Hematopoietic multipotent progenitor cell treated with erythropoietin and hydrocortisone succinate and interleukin-3 and kit ligand, for 6 days (in vitro differentiated cells): ENCODE measurements around the gene FOXF2.

ENCODE experiments used
- DNase-seq: peaks from one replicate; pipeline ENCODE4 v3.0.0-alpha.2; 2015

FOXF2 gene

GRCh38 chr6:1415416-1416063 is 26.2 kb downstream of the FOXF2 start:
- DNase-seq = no peak

GRCh38 chr6:1416191-1416760 is 26.9 kb downstream of the FOXF2 start:
- DNase-seq = no peak

DNA sequence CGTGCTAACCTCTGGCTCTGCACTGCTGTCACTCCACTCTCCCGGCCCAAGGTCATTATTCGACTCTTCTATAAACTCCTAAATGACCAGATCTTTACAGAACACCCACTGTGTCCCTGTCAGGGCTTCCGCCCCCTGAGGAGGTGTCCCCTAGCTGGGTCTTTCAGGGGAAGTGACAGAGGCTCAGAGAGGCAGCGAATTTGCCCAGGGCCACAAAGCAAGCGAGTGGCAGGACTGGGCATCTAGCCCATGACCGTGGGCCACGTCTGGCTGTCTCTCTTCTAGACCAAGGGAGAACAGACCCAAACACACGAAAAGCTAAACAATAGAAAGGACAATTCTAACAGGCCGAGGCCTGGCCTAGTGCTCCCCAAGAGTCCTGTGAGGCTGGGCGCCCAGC is 27.4 kb downstream of the FOXF2 start:
- no peak for DNase-seq

GRCh38 chr6:1417718-1418117 is 28.3 kb downstream of the FOXF2 start:
- no peak for DNase-seq

- no peak for DNase-seq
Measured at GRCh38 chr6:1418471-1419191, 29.3 kb downstream of the FOXF2 start.

DNA sequence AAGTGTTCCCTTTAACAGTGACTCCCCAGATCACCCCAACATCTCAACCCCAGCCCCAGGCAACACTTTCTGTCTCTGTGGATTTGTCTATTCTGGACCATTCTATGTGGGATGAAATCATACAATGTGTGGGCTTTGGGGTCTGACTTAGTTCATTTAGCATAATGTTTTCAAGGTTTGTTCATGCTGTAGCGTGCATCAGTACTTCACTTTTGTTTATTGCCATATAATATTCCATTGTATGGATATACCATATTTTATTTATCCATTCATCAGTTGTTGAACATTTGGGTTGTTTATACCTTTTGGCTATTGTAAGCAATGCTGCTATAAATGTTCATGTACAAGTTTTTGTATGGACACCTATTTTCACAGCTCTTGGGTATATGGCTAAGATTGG is 31.0 kb downstream of the FOXF2 start:
- no peak for DNase-seq

- no peak for DNase-seq
Measured at GRCh38 chr6:1422290-1422689, 32.9 kb downstream of the FOXF2 start.

DNA sequence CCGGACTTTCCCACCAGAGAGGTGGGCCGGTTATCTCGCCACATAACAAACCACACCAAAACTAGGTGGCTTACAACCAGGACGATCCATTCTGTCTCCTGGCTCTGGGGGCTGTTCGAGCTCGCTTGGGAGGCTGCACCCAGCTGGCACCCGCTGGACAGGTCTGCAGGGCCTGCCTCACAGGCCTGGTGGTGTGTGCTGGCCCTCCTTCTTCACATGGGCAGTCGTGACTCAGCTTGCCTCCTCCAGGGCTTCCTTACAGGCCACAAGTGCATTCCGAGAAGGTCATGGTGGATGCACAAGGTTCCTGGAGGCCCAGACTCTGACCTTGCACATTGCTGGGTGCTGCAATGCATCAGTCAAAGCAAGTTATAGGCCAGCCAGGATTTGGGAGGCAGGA is 34.2 kb downstream of the FOXF2 start:
- DNase-seq = no peak

DNA sequence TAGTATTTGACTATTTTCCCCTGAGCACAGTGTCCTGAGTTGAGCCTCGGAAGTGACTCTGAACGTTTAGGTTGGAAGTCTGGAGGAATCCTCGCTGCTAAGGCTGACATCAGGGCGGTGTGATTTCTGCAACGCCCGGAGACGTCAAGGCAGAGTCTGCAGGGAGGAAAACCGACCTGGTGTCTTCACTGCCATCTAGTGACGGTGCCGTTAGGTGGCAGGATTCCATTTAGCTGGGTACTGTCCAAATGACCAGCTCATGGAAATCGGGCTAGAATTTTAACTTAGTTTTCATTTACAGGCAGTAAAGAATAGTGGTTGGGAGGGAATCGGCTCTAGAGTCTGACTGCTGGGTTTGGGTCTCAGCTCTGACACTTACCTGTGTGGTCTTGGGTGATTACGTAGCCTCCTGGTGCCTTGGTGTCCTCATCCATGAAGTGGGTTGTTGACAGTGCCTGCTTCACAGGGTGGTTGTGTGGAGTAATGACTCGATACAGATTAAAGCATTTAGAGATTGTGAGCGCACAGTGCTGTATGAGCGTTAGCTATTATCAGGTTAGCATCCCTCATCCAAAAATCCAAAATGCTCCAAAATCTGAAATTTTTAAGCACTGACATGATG is 35.0 kb downstream of the FOXF2 start:
- DNase-seq = peak; percentile 62

DNA sequence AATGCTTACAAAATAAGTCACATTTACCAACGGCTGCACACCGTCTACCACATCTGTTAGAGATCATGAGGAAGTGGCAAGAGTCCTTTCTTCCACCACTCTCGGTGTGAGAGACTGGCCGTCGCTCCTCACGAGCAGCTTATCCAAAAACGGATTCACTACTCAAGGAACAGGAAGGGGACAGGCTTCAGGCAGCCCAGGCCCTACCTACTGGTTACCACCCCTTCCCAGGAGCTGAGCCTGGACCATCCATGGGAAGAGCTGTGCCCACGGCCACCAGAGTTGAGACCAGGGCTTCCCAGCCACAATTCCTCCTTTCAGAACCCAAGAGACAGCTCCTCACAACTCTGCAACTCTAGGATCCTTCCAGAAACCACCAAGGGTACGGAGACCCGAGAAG is 37.0 kb downstream of the FOXF2 start:
- no peak for DNase-seq

GRCh38 chr6:1435806-1436205 is 46.4 kb downstream of the FOXF2 start:
- DNase-seq = no peak

DNA sequence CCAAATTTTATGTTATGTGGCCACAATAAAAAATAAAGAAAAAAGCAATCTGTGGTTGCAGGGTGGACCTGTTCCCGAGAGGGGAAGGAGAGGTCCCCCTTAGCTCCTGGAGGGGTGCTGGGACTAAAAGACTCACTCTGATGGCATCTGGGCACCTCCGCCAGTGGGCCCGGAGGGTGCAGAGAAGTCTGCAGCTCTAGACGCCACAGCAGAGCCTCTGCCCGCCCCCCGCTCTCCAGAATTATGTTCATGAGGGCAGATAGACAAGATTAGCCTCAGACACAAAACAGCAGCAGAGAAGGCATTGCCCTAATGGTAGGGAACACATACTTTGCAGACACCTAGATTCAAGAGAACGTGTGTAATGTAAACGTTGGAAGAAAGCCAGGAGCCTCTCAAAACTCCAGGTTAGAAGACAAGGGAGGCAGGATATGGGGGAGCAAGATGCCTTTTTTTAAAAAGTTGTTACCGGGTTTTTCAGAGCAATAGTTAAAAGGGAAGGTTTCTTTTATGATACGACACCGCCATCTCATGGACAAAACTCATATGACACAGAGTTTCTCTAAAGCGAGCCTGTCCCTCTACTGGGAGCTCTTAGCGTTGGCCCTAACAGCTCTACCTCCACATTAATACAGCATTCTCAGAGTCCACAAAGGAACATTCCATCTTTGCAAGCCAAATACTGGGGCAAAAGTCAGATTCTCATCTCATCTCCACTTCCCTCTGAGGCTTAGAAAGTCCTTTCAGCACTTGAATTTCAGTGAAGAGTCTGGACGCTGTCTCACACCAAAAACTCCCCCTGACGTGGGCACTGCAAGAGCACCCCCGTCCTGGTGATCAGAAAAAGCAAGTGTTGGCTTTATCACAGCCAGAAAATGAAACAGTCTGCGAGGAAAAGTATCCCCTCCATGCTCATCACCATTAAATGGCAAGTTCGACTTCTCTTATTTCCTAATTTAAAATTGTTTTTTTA is 47.2 kb downstream of the FOXF2 start:
- DNase-seq = peak; percentile 81

GRCh38 chr6:1437553-1438406 is 48.4 kb downstream of the FOXF2 start:
- no peak for DNase-seq

- DNase-seq = no peak
Measured at GRCh38 chr6:1438471-1438881, 49.1 kb downstream of the FOXF2 start.

GRCh38 chr6:1439349-1439748 is 50.0 kb downstream of the FOXF2 start:
- DNase-seq = no peak

GRCh38 chr6:1442929-1443328 is 53.6 kb downstream of the FOXF2 start:
- DNase-seq = no peak
